GM18909 (cell line): ENCODE data around the gene ANO2.
"Not testable (repeated sequence)": the region's sequence is repeated elsewhere in the genome, so short reads cannot be mapped to it uniquely, and the experiment has no call there.

ENCODE experiments used
- ATAC-seq: cut with Tn5 transposase; IDR thresholded peaks from one replicate; pipeline ENCODE4 v1.9.1; 2021; ENCODE audit warnings: mild to moderate bottlenecking; ENCODE audit not compliant: unreplicated experiment, poor library complexity

Gene ANO2

DNA sequence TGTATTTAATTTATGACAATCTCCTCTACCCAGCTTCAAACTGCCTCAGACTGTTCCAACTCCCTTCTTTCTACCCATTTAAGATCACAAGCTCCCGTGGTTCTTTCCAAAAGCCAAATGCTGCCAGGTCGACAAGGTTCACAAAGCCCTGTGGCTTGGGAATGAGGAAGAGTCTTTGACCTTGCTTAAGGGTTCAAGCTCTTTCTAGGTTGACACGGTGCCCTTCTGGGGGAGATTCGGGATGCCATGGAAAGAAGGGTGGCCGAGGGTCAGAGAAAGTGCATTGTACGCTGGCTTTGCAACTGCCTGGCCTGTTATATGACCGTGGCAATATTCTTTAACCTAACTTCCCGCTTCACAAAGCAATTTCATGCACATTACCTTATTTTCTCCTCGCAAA is 239.3 kb downstream of the ANO2 start:
- ATAC-seq = no peak

DNA sequence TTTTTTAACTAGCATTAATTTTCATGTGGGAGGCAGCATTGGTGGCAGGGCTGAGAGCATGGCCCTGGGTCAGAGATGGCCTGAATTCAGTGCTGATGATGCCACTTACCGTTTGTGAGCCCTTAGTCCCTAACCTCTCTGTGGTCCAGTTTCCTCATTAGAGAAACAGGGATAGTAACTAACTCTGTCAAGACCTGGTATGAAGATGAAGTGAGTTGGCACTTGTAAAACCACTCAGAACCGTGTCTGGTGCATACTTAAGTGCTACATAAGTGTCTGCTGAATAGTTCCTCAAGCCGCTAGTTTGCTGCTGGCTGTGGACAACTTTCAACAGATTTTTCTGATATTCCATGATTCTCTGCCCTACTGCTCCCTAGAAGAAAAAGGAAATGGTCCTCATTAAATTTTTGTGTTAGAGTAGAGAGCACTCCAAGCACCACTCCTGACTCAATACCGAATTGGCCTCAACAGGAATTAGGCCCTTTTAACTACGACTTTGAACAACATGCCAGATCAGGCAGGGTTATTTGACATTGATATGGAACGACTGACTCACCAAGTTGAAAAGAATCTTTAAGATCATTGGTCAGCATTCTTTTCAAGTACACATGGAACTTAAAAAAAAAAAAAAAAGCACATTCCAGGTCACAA is 250.2 kb downstream of the ANO2 start:
- ATAC-seq = no peak

GRCh38 chr12:5692850-5693249 is 252.2 kb downstream of the ANO2 start:
- ATAC-seq = no peak

- ATAC-seq = no peak
Observed at GRCh38 chr12:5691943-5692342, 253.1 kb downstream of the ANO2 start.

DNA sequence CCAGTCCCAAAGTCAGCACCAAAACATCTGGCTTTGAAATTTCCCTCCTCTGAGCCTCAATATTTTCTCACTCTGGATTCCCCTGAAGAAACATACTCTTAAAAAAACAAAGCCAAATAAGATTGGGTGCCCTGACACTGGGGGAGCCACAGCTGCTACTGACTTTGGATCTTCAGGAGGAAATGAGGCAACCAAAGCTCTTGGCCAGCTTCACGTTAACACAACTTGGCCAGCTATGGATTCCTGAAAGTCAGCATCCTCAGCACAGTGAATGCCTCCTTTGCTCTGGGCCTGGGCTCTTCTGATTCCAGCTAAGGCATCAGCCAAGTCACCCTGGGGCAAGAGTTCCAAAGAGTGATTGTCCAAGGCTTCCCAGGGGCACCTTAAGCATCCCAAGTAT is 254.8 kb downstream of the ANO2 start:
- no peak for ATAC-seq

DNA sequence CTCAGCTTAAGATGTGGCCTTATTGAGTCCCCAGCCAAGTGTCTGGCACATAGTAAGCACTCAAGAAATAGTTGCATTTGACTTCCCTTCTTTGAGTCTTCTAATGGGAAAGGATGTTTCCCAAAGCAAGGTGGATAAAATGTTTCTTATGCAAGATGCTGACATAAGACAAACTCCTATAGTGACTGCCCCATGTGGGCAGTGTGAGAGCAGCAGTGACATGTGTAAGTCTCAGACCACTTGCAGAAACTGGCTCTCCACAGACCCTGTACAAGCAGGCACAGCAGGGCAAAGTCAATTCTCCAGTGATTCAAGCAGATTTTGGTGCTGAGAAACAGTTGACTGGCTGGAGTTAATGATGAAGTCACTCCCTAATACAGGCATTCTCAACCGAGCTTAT is 255.3 kb downstream of the ANO2 start:
- no peak for ATAC-seq

- ATAC-seq = no peak
Observed at GRCh38 chr12:5688226-5688625, 256.8 kb downstream of the ANO2 start.

DNA sequence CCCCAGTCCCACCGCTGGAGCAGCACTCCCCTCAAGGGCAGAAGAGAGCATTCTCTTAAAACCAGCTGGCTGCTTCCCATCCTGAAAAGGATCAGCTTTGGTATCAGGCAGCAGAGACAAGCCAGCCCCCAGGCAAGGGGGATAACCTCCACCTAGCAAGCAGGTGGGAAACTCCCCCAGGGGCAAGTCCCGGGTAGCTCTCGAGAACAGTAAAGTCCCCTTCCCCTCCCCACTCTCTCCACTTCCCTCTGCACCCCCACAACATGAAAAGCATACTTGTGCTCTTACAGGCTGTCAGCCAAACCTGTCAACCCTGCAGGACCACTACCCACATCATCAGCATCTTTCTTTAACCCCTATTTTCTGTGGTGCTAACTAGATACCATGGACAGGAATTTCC is 259.1 kb downstream of the ANO2 start:
- no peak for ATAC-seq

- ATAC-seq = no peak
Observed at GRCh38 chr12:5684989-5685388, 260.1 kb downstream of the ANO2 start.

DNA sequence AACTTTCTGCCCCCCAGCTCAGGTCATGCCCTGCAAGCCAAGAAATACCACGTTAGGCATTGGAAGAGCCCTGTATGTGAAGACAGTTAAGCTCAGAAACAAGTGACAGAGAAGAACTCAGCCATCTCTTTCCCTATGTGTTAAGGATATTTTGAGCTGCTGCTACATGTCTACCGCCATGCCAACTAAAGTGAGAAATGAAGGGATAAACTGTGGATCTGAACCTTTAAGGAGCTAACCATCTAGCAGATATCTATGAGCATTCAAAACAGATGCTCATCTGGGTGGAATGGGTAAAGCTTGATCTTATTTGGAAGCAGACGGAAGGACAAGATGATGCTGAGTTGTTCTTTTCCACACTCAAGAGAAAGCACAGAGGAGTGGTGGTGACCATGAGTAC is 262.5 kb downstream of the ANO2 start:
- no peak for ATAC-seq

DNA sequence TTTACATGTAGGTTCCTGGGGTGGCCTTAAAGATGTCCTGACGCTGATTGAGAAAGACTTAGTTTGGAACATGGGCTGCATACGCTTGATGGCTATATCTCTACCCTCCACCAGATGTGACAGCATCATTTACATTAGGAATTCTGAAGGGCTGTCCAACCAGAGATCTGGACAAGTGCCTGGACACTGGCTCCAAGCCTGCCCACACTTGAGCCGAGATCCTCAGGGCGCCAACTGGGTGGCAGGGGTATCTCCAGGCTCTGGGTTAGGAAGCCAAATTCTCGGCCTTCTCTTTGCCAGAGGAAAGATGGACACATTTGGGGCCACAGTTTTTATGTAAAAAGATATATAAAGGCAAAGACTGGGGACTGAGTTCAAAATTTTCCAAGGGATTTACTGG is 266.9 kb downstream of the ANO2 start:
- ATAC-seq = no peak

DNA sequence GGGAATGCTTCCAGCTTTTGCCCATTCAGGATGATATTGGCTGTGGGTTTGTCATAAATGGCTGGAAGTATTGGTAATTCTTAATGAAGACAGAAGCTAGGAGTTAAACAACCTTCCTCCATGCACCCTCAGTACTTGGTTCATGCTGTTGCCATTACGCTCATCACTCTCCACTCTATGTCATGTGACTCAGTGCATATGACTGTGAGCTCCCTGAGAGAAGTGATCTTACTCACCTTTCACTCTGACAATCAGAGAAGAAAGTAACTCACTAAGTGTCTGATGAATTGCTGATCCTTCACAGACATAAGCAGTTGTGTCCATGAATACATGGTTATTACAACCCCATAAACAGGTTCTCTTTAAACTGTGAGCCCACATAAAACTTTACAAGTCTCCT is 275.4 kb downstream of the ANO2 start:
- not testable (repeated sequence) for ATAC-seq

GRCh38 chr12:5665615-5666014 is 279.4 kb downstream of the ANO2 start:
- ATAC-seq = no peak

GRCh38 chr12:5661811-5662210 is 283.2 kb downstream of the ANO2 start:
- no peak for ATAC-seq

GRCh38 chr12:5660238-5660637 is 284.8 kb downstream of the ANO2 start:
- no peak for ATAC-seq

GRCh38 chr12:5658339-5658941 is 286.6 kb downstream of the ANO2 start:
- not testable (repeated sequence) for ATAC-seq

DNA sequence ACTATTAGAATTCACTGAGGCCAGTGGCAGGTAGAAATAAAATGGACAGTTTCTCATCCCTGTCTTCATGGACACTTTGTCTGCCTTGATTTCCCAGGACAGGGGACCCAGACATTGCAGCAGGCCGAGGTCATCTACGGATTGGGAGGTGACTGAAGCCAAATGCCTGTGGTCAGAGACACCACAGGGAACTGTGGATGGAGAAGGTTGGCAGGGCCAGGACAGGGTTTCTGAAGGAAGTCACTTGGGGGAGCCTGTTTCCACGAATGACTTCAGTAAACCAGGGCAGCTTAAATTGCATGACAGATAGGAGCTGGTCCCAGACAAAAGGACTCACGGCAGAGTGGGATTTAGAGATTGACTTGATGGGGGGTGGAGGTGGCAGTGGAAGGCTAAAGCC is 288.2 kb downstream of the ANO2 start:
- ATAC-seq = no peak

DNA sequence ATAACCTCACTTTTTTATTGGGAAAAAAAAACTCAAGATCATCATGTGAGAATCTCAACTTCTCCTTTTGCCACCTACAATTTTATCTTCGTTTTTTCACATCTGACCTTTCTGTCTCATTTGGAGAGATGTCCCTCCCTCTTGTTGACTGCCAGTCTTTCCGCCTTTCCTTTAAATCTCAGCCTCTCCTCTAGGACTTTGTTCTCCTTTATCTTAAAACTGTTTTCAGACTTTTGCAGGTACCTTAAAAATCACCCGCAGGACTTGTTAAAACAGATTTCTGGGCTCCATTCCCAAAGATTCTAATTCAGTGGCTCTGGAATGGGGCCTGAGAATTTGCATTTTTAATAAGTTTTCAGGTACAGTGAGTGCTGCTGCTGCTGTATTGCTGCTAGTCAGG is 289.9 kb downstream of the ANO2 start:
- no peak for ATAC-seq

DNA sequence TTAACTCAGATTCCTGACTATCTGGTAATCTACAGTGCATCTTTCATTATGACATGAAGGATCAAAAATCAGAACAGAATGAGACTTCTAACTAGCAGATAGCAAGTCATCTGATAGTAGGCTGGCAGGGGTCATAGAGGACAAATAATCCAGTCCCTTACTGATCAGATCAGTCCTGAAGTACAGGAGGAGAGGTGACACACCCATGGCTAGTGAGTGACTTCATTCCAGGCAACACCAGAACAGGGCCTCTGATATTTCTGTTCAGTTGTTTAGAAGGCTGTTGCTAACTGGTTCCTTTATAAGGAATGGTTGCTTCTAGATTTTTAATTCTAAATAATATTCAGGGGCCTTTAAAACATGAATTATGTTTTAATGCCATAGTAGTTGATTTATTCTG is 291.0 kb downstream of the ANO2 start:
- ATAC-seq = no peak

- ATAC-seq = no peak
Observed at GRCh38 chr12:5650829-5651461, 294.1 kb downstream of the ANO2 start.

DNA sequence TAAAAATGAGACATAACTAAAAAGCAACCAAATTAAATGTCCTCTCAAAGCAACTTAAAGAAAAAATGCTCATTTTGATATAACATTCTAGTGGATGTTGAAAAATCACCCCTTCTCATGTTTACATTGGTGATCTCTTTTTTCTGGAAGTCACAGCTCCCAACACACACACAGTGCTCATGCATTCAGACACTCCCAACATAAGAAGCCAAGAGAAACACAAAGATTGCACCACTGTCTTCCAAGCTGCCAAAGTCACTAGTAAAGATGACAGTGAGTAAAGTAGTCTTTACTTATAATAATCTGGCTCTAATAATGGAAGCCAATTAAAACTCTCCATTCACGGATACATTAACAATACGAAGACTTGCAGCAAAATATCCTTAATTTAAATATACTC is 294.8 kb downstream of the ANO2 start:
- no peak for ATAC-seq
